OCI-LY3 (cell line): ENCODE results near the gene MAP3K15.
"Not testable (repeated sequence)": the region's sequence is repeated elsewhere in the genome, so short reads cannot be mapped to it uniquely, and the experiment has no call there.

ENCODE experiments used
- H2AFZ ChIP-seq: fragments of 200-600, 300-600 bp; shearing (Covaris generic); 2 replicates; pipeline ENCODE4 v1.6.0; 2014; ENCODE audit warnings: antibody characterized with exemption, low read depth, low read length
- H3K27ac ChIP-seq: fragments of 200-600, 300-600 bp; sonication (generic); 2 replicates; pipeline ENCODE4 v1.5.1; 2014; ENCODE audit warnings: mild to moderate bottlenecking, low read length, moderate library complexity, mixed read lengths
- H3K27me3 ChIP-seq: fragments of 200-600, 300-600 bp; sonication (generic); 2 replicates; pipeline ENCODE4 v1.6.1; 2014; ENCODE audit warnings: low read depth, low read length, mixed read lengths
- H3K36me3 ChIP-seq: fragments of 200-600, 300-600 bp; sonication (generic); replicated peaks from 2 replicates; pipeline ENCODE3; 2014; ENCODE audit warnings: low read depth, low read length, mixed read lengths
- H3K4me1 ChIP-seq: fragments of 300-600, 200-600 bp; sonication (generic); 2 replicates; pipeline ENCODE4 v1.6.1; 2014; ENCODE audit warnings: low read length, mixed read lengths
- H3K4me2 ChIP-seq: fragments of 200-600, 300-600 bp; sonication (generic); 2 replicates; pipeline ENCODE4 v1.6.1; 2014; ENCODE audit warnings: low read length, mixed read lengths
- H3K4me3 ChIP-seq: fragments of 300-600, 200-600 bp; sonication (generic); 2 replicates; pipeline ENCODE4 v1.5.1; 2014; ENCODE audit warnings: antibody characterized with exemption, mild to moderate bottlenecking, low read length, moderate library complexity
- H3K79me2 ChIP-seq: fragments of 300-600, 200-600 bp; shearing (Covaris generic); 2 replicates; pipeline ENCODE4 v1.6.1; 2014; ENCODE audit warnings: mild to moderate bottlenecking, low read length, mixed read lengths
- H3K9ac ChIP-seq: fragments of 300-600, 200-600 bp; shearing (Covaris generic); 2 replicates; pipeline ENCODE4 v1.6.0; 2014; ENCODE audit warnings: mild to moderate bottlenecking, low read length, moderate library complexity
- H3K9me3 ChIP-seq: fragments of 200-600, 300-600 bp; shearing (Covaris generic); 2 replicates; pipeline ENCODE4 v1.6.1; 2014; ENCODE audit warnings: low read length, mixed read lengths; ENCODE audit not compliant: insufficient read depth
- H4K20me1 ChIP-seq: fragments of 200-600, 300-600 bp; sonication (generic); 2 replicates; pipeline ENCODE4 v1.6.1; 2016; ENCODE audit warnings: low read length, mixed read lengths; ENCODE audit not compliant: insufficient read depth
- EZH2phosphoT487 ChIP-seq: fragments of 200-600 bp; shearing (Covaris generic); IDR thresholded peaks from 2 replicates; pipeline ENCODE4 v1.6.1; 2018; ENCODE audit warnings: antibody characterized with exemption, mixed run types, low read depth
- TF ChIP-seq, protein P1 (sequence below): fragments of 200-600, 300-600 bp; sonication (generic); IDR thresholded peaks from 2 replicates; pipeline ENCODE4 v1.5.1; 2014; ENCODE audit warnings: antibody characterized with exemption, low read length, low read depth

MAP3K15 gene

DNA sequence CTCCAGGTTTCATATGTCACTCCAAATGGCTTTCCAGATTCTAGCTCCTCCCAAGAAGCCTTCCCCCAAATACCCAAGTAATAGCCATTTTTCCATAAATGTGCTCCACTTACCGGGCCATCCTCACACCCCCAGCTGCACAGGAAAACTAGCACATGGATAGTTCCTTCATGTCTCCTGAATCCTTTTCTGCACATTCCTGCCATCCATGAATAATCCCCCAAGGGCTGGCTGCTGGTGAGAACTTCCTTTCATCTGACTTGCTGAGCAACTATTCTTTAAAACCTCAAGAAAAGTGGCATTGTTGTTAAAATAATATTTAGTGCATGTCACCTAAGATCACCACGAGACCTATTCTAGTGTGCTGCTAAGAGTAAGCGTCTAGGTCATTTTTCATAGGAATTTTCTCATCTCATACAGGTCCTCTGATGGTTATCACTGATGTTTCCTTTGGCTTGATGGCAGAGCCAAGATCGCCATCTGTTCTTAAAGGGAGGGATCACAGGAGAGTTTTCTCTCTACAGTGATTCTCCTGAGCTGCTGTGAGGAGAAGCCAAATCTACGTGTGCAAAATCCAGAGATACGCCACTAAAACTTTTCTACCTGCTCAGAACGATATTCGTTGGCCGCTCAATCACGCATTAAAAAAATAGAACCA, 71.3 kb downstream of the MAP3K15 start:
- Histone ChIP-seq H3K27ac (no peak overlapping the region), H3K4me1 (no peaks in the 10 kb centered on the region), H3K4me3 (no peak overlapping the region), H3K27me3 (no peaks in the 10 kb centered on the region), H3K9ac (no peak overlapping the region), H3K36me3 (no peaks in the 10 kb centered on the region), H3K9me3 (no peaks in the 10 kb centered on the region), H3K4me2 (no peak overlapping the region), H4K20me1 (no peaks in the 10 kb centered on the region), H3K79me2 (no peaks in the 10 kb centered on the region), H2AFZ (no peak overlapping the region)
- TF ChIP-seq, protein P1, sequence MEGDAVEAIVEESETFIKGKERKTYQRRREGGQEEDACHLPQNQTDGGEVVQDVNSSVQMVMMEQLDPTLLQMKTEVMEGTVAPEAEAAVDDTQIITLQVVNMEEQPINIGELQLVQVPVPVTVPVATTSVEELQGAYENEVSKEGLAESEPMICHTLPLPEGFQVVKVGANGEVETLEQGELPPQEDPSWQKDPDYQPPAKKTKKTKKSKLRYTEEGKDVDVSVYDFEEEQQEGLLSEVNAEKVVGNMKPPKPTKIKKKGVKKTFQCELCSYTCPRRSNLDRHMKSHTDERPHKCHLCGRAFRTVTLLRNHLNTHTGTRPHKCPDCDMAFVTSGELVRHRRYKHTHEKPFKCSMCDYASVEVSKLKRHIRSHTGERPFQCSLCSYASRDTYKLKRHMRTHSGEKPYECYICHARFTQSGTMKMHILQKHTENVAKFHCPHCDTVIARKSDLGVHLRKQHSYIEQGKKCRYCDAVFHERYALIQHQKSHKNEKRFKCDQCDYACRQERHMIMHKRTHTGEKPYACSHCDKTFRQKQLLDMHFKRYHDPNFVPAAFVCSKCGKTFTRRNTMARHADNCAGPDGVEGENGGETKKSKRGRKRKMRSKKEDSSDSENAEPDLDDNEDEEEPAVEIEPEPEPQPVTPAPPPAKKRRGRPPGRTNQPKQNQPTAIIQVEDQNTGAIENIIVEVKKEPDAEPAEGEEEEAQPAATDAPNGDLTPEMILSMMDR = no peak
- TF ChIP-seq EZH2phosphoT487 = no peak

DNA sequence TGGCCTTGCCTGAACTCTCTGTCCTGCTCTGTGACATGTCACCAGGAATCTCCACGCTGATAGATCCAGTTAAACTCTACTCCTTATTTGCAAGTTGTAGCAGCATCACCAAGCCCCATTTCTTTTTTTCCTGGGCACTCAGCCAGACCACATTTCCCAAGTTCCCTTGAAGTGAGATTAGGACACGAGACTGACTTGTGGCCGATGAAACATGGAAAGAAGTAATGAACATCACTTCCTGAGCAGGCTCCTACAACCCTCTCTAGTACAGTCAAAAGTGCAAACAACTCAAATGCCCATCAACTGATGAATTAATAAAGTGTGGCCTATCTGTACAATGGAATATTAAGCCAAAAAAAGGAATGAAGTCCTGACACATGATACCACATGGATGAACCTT, 74.6 kb downstream of the MAP3K15 start:
- Histone ChIP-seq H3K27me3 (no peaks in the 10 kb centered on the region), H3K9me3 (no peaks in the 10 kb centered on the region), H3K4me1 (no peaks in the 10 kb centered on the region), H3K9ac (no peak overlapping the region), H3K79me2 (no peaks in the 10 kb centered on the region), H3K36me3 (no peaks in the 10 kb centered on the region), H3K27ac (no peak overlapping the region), H4K20me1 (no peaks in the 10 kb centered on the region), H3K4me2 (no peak overlapping the region), H2AFZ (no peak overlapping the region), H3K4me3 (no peak overlapping the region)
- no peak for TF ChIP-seq EZH2phosphoT487
- TF ChIP-seq, protein P1 = no peak

DNA sequence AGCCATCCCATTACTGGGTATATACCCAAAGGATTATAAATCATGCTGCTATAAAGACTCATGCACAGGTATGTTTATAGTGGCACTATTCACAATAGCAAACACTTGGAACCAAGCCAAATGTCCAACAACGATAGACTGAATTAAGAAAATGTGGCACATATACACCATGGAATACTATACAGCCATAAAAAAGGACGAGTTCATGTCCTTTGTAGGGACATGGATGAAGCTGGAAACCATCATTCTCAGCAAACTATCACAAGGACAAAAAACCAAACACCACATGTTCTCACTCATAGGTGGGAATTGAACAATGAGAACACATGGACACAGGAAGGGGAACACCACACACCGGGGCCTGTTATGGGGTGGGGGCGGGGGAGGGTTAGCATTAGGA, 92.6 kb downstream of the MAP3K15 start:
- H3K4me1 ChIP-seq, H3K27me3 ChIP-seq, H3K4me3 ChIP-seq, H2AFZ ChIP-seq, H3K79me2 ChIP-seq, H3K36me3 ChIP-seq, H3K4me2 ChIP-seq, H3K9me3 ChIP-seq, H3K9ac ChIP-seq, H4K20me1 ChIP-seq, H3K27ac ChIP-seq: not testable (repeated sequence)

DNA sequence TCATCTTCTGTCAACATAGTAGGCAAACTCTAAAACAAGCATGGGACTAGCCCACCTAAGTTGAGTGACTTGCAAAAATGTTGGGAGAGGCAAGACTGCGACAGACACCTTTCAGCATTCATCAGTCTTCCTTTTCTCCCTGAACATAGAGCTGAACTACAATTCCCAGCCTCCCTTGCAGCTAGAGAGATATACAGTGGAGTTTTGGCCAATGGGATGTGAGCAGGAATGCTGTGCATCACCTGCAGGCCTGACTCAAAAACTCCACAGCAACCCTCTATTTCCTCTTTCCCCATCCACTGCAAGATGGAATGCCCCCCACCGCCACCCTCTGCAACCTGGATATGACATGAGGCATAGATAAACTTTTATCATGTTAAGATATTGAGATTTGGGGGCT, 105.0 kb downstream of the MAP3K15 start:
- TF ChIP-seq EZH2phosphoT487 = no peak
- TF ChIP-seq, protein P1 = no peak
- no peaks in the 10 kb centered on the region for H3K4me1 ChIP-seq
- H4K20me1 ChIP-seq = no peaks in the 10 kb centered on the region
- no peaks in the 10 kb centered on the region for H3K9me3 ChIP-seq
- no peak overlapping the region for H3K4me3 ChIP-seq
- H3K27ac ChIP-seq = no peak overlapping the region
- no peaks in the 10 kb centered on the region for H3K79me2 ChIP-seq
- H3K9ac ChIP-seq = no peak overlapping the region
- no peaks in the 10 kb centered on the region for H3K27me3 ChIP-seq
- no peak overlapping the region for H2AFZ ChIP-seq
- no peaks in the 10 kb centered on the region for H3K36me3 ChIP-seq
- no peak overlapping the region for H3K4me2 ChIP-seq

DNA sequence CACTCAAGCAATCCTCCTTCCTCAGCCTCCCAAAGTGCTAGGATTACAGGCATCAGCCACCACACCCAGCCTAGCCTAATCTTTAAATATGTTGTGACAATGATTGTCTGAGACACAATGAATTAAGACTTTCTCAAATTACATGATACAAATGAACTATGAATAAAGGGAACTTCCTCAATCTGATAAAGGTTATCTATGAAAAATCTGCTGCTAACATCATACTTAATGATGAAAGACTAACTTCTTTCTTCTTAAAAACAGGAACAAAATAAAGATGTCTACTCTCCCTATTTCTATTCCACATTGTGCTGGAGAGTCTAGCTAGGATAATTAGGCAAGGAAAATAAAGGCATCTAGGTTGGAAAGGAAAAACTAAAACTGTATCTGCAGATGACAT, 111.6 kb downstream of the MAP3K15 start:
- H3K4me3 ChIP-seq = no peak overlapping the region
- H3K9ac ChIP-seq = no peak overlapping the region
- H3K4me1 ChIP-seq = no peaks in the 10 kb centered on the region
- no peaks in the 10 kb centered on the region for H3K9me3 ChIP-seq
- H2AFZ ChIP-seq = no peak overlapping the region
- H3K27ac ChIP-seq = no peak overlapping the region
- no peaks in the 10 kb centered on the region for H3K79me2 ChIP-seq
- no peak overlapping the region for H3K4me2 ChIP-seq
- H3K36me3 ChIP-seq = no peaks in the 10 kb centered on the region
- no peak for TF ChIP-seq EZH2phosphoT487
- TF ChIP-seq, protein P1 = no peak
- H3K27me3 ChIP-seq = no peaks in the 10 kb centered on the region
- H4K20me1 ChIP-seq = no peaks in the 10 kb centered on the region
